ENCODE results near the gene RAB44. TPM values are rescaled to one million over a fixed set of nuclear protein-coding genes. Genes with fewer than 3 reads are reported as not detected.
A peak's percentile ranks its signal among the peaks of the same experiment; 100 is the strongest.

The RAB44 gene
- total and polyA plus RNA-seq, 7 donors = 0.01 to 0.06 TPM; not detected in 5

- TF ChIP-seq CTCF (IDR thresholded peaks at IDR 0.05) = no peak
- peak in 1 of 2 donors; percentile 24 for DNase-seq
- Histone ChIP-seq H3K36me3 (ENCODE audit: insufficient read depth in 1 of 2, low read depth in 1 of 2) (peaks cover 3 to 39% of the 10 kb centered on the region in 2 donors), H3K4me1 (peaks cover 14% of the 10 kb centered on the region), H3K27ac (peak overlapping the region; percentile 17), H3K9me3 (no peaks in the 10 kb centered on the region), H3K4me3 (no peak overlapping the region), H3K27me3 (ENCODE audit: insufficient read depth in 3 of 3, low read length in 2 of 3) (no peaks in the 10 kb centered on the region)
- ATAC-seq = peak in 3 of 4 donors; percentile 27 to 41 (median 37)
- intact Hi-C loops (cut with DNase I) = loop anchor here in 1 of 2 donors (10.0 kb wide), 1 partner anchor 244 kb away; the partner anchor contains the start of genes KCTD20 and PXT1
- WGBS, 3 donors = 65 to 81% (median 77%) methylated on average over 5 of the region's 5 CpGs
Observed at GRCh38 chr6:36688739-36689075, 8.9 kb upstream of the RAB44 start.

GRCh38 chr6:36691011-36691410 is 6.6 kb upstream of the RAB44 start:
- 96 to 97% (median 96%) methylated on average over 4 of the region's 4 CpGs for WGBS, 3 donors
- intact Hi-C loops (cut with DNase I) = no loop called here

GRCh38 chr6:36691612-36692011 is 6.0 kb upstream of the RAB44 start:
- intact Hi-C loops (cut with DNase I) = no loop called here
- no peak for DNase-seq
- Histone ChIP-seq H3K27me3 (ENCODE audit: insufficient read depth in 3 of 3, low read length in 2 of 3) (no peaks in the 10 kb centered on the region), H3K9me3 (no peaks in the 10 kb centered on the region), H3K36me3 (ENCODE audit: insufficient read depth in 1 of 2, low read depth in 1 of 2) (peaks cover 0 to 10% of the 10 kb centered on the region in 2 donors), H3K27ac (no peak overlapping the region), H3K4me3 (no peak overlapping the region), H3K4me1 (peaks cover 14% of the 10 kb centered on the region)
- TF ChIP-seq CTCF (IDR thresholded peaks at IDR 0.05) = no peak
- 95 to 97% (median 95%) methylated on average over 2 of the region's 2 CpGs for WGBS, 3 donors
- no peak for ATAC-seq

More at GRCh38 chr6:36691011-36691410, 6.6 kb upstream of the RAB44 start:
- no peak overlapping the region for H3K4me3 ChIP-seq
- H3K9me3 ChIP-seq = no peaks in the 10 kb centered on the region
- peaks cover 14% of the 10 kb centered on the region for H3K4me1 ChIP-seq
- DNase-seq = no peak
- H3K27ac ChIP-seq = no peak overlapping the region
- TF ChIP-seq CTCF (IDR thresholded peaks at IDR 0.05) = no peak
- H3K27me3 ChIP-seq (ENCODE audit: insufficient read depth in 3 of 3, low read length in 2 of 3) = no peaks in the 10 kb centered on the region
- H3K36me3 ChIP-seq (ENCODE audit: insufficient read depth in 1 of 2, low read depth in 1 of 2) = peaks cover 0 to 16% of the 10 kb centered on the region in 2 donors
- ATAC-seq = no peak

- DNase-seq (peak in 1 of 2 donors; percentile 53), ATAC-seq (no peak)
- Histone ChIP-seq H3K4me3 (no peak overlapping the region), H3K27ac (no peak overlapping the region), H3K9me3 (peaks cover 1% of the 10 kb centered on the region), H3K36me3 (ENCODE audit: insufficient read depth in 1 of 2, low read depth in 1 of 2) (peaks cover 0 to 4% of the 10 kb centered on the region in 2 donors), H3K4me1 (peaks cover 14% of the 10 kb centered on the region), H3K27me3 (ENCODE audit: insufficient read depth in 3 of 3, low read length in 2 of 3) (no peaks in the 10 kb centered on the region)
- intact Hi-C loops (cut with DNase I) = no loop called here
- no peak for TF ChIP-seq CTCF (IDR thresholded peaks at IDR 0.05)
- WGBS, 3 donors = 81 to 87% (median 81%) methylated on average over 3 of the region's 3 CpGs
Observed at GRCh38 chr6:36692220-36692619, 5.4 kb upstream of the RAB44 start.

Measured in psoas muscle (tissue), 8 donors.